8988T (cell line): ENCODE measurements around the gene ANKRD23.

Experiments
- DNase-seq: peaks from one replicate; pipeline ENCODE4 v3.0.0; 2011

The ANKRD23 gene

DNA sequence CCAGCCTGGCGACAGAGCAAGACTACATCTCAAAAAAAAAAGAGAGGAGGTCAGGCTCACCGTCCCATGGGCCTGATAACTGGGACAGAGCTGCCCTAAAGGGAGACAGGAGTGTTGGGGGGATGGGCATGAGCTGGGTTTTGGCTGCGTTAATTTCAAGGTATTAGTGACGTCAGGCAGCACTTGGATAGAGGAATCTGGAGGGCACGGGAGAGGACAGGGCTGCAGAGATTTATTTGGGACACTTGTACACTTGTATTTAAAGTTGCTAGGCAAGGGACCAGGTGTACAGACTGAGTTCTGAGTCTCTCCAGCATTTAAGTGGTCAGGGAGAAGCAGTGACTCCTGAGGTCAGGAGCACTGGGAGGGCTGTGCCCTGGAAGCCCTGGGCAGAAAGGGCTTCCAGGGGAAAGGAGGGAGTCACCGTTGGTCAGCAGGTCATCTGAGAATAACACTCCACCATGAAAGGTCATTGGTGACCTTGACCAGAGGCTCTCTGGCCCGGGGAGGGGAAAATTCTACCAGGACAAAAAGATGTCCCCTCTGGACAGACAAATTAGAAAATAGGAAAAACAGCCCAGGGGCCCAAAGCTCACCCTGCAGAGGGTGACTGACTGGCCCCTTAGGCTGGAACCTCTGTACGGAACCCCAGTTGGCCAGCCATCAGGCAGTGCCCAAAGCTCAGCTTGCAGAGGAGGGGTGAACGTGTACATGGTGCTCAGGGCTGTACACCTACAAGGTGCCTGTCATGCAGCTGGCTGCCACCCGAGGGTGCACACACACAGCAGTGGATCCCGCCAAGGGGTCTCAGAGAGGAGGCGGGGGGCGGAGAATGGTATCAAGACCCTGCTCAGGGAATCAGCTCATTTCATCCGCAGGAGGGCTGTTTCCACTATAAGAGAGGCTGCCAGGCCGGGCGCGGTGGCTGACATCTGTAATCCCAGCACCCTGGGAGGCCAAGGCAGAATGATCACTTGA, 50.8 kb downstream of the ANKRD23 start:
- DNase-seq = no peak

DNA sequence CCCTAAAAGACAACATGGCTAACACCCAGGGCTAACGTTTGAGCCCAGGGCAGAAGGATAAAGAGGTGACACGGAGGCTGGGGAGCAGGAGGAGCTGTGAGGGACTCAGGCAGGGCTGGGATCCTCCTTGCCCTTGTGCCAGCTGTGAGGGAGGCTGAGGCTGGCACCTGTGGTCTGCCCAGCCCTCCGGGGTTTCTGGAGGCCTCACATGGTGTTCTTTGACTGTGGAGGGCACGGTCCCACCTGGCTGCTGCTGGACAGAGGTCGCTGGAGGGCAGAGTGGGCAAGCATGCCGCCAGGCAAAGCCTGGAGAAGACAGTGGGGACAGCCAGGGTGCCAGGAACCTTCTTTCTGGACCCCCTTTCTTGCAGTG, 54.6 kb downstream of the ANKRD23 start:
- DNase-seq = no peak

DNA sequence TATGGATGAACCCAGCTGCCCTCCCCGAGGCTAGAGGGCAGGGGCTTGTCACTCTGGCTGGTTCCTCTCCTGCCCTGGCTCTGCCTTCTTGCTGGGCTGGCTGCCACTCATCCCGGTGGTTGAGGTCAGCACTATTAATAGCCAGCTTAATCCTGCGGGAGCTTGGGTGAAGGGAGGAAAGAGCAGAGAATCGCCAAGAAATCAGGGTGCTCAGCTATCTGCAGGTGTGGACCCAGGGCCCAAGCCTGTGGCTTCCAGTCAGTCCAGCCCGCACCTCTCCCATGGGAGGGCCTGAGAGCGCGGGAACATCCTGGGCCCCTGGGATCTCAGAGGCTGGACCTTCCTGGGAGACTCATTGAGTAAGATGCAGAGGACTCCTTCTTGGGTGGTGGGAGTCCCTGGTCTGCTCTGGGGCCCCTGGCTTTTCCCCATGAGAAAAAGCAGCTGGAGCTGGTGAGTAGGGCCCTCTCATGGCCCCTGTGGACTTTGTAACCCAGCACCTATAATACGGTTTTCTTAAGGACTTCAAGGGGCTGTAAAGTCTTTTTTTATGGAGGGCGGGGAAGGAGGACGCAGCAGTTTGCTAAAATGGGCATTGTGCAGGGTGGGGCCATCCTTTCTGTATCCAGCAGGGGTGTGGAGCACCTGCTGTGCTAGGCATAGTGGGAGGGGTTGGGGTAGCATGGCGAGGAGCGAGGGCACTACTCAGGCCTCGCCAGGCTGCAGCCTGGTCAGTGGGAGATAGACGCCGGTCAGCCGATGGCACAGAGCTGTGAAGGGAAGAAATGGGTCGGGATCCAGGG, 55.2 kb downstream of the ANKRD23 start:
- DNase-seq = no peak
